ENCODE measurements around the gene TMEM178B.

GRCh38 chr7:141511316-141511675, 437.4 kb downstream of the TMEM178B start:
- TF ChIP-seq REST (IDR thresholded peaks at IDR 0.05; ENCODE audit: insufficient read depth in 1 of 2, low read depth in 2 of 2, low read length in 1 of 2) (no peak), CTCF (IDR thresholded peaks at IDR 0.05) (no peak)

Measured in Panc1 (cell line).